Left ventricle myocardium inferior (tissue), 1 donor: ENCODE data around the gene SP9. TPM values are rescaled to one million over a fixed set of nuclear protein-coding genes. Genes with fewer than 3 reads are reported as not detected.
A peak's percentile ranks its signal among the peaks of the same experiment; 100 is the strongest.

Experiments used
- DNase-seq: peaks from one replicate; pipeline ENCODE4 v3.0.0-alpha.2; 2020
- H3K27ac ChIP-seq: fragments of 200-600 bp; replicated peaks from 2 replicates; pipeline ENCODE4 v1.8.0; 2021
- H3K27me3 ChIP-seq: fragments of 200-600 bp; 2 replicates; pipeline ENCODE4 v1.8.0; 2021; ENCODE audit warnings: low read depth
- H3K36me3 ChIP-seq: fragments of 200-600 bp; 2 replicates; pipeline ENCODE4 v1.8.0; 2021
- H3K4me1 ChIP-seq: fragments of 200-600 bp; 2 replicates; pipeline ENCODE4 v1.8.0; 2021
- H3K4me3 ChIP-seq: fragments of 200-600 bp; 2 replicates; pipeline ENCODE4 v1.8.0; 2021; ENCODE audit warnings: mild to moderate bottlenecking, moderate library complexity
- H3K9me3 ChIP-seq: fragments of 200-600 bp; replicated peaks from 2 replicates; pipeline ENCODE4 v1.8.0; 2021
- CTCF ChIP-seq: fragments of 200-600 bp; IDR thresholded peaks from 2 replicates; pipeline ENCODE4 v1.8.0; 2021; ENCODE audit warnings: antibody characterized with exemption, mild to moderate bottlenecking, borderline replicate concordance
- intact Hi-C: fragments of 100-400 bp; cut with micrococcal nuclease; formaldehyde crosslinking; loops from one replicate; pipeline ENCODE4 v1.11.0; 2022
- long read RNA-seq: library from polyadenylated mRNA; unstranded; transcript quantifications from one replicate; pipeline ENCODE4 v2.0.0, GENCODE V29; 2021
- total RNA-seq: library from RNA; stranded (reverse); fragmentation: NEBNext Ultra II Directional; extraction: Animal tissue kit (Norgen Biotek cat#: 25700); gene quantifications from one replicate; pipeline ENCODE4 v1.2.1, GENCODE V29; 2021
- donor health status: DM: no; HTN: yes; CAD: no; lungs with severe emphysema.

The SP9 gene
- not detected for total RNA-seq
- long read RNA-seq = 0 reads

DNA sequence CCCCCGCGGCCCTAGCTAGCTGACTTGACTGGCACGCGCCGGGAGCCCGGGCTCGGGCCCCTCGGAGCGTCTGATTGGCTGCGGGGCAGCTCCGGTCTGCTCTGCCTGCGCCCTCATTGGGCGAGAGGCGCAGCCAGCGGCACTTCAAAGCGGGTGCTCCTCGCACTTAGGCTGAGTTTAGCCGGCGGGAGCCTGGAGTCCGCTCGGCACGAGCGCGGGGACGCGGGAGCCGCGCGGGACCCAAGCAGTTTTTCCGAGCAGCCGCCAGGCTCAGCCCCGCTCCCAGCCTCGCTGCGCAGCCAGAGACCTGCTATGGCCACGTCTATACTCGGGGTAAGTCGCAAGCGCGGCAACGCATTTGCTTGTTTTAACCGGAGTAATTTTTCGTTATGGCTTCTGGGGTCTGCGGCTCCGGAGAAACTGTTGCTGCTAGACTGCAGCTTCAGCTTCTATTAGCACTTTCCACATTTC is at the start of gene SP9:
Gene SP9, plus strand, starts transcription at position 174 of the 471 bp plus-strand sequence. Its CDS starts 139 bp downstream, at position 313.
- H3K27me3 ChIP-seq = peaks cover 100% of the 10 kb centered on the region
- no peak for DNase-seq
- H3K4me1 ChIP-seq = peaks cover 50% of the 10 kb centered on the region
- H3K4me3 ChIP-seq = peak within 1 kb of the TSS; percentile 54
- intact Hi-C loops = no loop called here
- no peaks in the 10 kb centered on the region for H3K36me3 ChIP-seq
- no peak within 1 kb of the TSS for H3K27ac ChIP-seq
- no peaks in the 10 kb centered on the region for H3K9me3 ChIP-seq
- TF ChIP-seq CTCF = no peak

GRCh38 chr2:174286172-174286571 is 48.6 kb upstream of the SP9 start:
- H3K27me3 ChIP-seq = peaks cover 48% of the 10 kb centered on the region
- no peak for DNase-seq
- TF ChIP-seq CTCF = no peak
- no peak overlapping the region for H3K27ac ChIP-seq
- intact Hi-C loops = no loop called here
- no peaks in the 10 kb centered on the region for H3K4me1 ChIP-seq
- H3K9me3 ChIP-seq = peaks cover 5% of the 10 kb centered on the region
- H3K36me3 ChIP-seq = no peaks in the 10 kb centered on the region
- no peak overlapping the region for H3K4me3 ChIP-seq

- no peak for TF ChIP-seq CTCF
- peaks cover 25% of the 10 kb centered on the region for H3K9me3 ChIP-seq
- H3K27me3 ChIP-seq = peaks cover 28% of the 10 kb centered on the region
- intact Hi-C loops = no loop called here
- no peak for DNase-seq
- no peaks in the 10 kb centered on the region for H3K4me1 ChIP-seq
- no peak overlapping the region for H3K27ac ChIP-seq
- H3K36me3 ChIP-seq = no peaks in the 10 kb centered on the region
- H3K4me3 ChIP-seq = no peak overlapping the region
These were observed 41.8 kb upstream of the SP9 start for GRCh38 chr2:174292908-174293307.

DNA sequence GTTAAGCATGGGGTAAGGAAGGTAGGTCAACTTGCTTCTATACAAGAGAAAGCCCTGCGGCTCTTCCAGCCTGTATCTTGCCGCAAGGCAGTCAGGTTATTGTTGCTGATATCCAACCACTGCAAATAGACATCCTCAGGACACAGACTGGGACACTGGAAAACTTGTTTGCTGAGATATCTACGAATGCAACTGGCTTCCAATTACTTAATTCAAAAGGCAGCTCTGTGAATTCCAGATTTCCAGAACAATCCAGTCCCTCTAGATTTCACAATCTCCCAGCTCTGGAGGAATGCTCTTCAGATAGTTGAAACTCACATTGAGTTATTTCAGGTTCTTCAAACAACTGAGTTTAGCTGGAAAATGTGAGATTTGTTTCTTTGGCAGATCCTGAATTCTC is 34.6 kb upstream of the SP9 start:
- Histone ChIP-seq H3K4me3 (no peak overlapping the region), H3K27ac (no peak overlapping the region), H3K36me3 (no peaks in the 10 kb centered on the region), H3K4me1 (no peaks in the 10 kb centered on the region), H3K27me3 (peaks cover 52% of the 10 kb centered on the region), H3K9me3 (no peaks in the 10 kb centered on the region)
- TF ChIP-seq CTCF = no peak
- no peak for DNase-seq
- intact Hi-C loops = no loop called here

DNA sequence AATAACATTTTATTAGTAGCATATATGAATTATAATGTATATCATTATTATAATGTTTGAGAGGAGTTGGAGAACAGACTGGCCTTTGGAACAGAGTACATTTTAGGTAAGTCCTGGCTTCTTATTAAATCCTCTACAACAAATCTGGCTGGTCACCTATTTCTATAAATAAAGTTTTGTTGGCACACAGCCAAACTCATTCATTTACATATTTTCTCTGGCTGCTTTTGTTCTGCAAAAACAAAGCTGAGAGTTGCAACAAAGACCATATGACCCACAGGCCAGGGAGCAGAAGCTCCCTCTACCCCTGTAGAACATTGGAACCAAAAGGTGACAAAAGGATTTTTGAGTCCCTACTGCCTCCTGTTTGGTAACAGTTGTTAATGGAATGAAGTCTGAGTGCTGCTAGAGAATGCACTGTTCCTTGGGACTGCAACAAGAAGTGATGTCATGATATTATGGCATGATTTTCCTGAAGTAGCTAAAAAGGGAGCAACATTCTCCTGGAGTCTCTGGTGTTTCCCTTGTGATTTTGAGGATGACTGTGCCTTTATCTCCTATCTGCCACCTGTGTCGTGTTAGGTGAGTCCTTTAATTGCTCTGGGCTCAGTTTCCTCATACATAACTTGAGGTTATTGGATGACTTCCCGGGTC is 22.0 kb upstream of the SP9 start:
- Histone ChIP-seq H3K9me3 (no peaks in the 10 kb centered on the region), H3K27me3 (peaks cover 93% of the 10 kb centered on the region), H3K36me3 (no peaks in the 10 kb centered on the region), H3K27ac (no peak overlapping the region), H3K4me1 (peaks cover 5% of the 10 kb centered on the region), H3K4me3 (no peak overlapping the region)
- no peak for DNase-seq
- no peak for TF ChIP-seq CTCF
- intact Hi-C loops = no loop called here
